Retina (tissue), 1 donor: ENCODE data around the gene AURKAIP1.
A peak's percentile ranks its signal among the peaks of the same experiment; 100 is the strongest.
"Not testable (repeated sequence)": the region's sequence is repeated elsewhere in the genome, so short reads cannot be mapped to it uniquely, and the experiment has no call there.

Source experiments
- DNase-seq: peaks from one replicate; pipeline ENCODE4 v3.0.0-alpha.2; 2016

AURKAIP1 gene

GRCh38 chr1:1374929-1375662 is at the start of gene AURKAIP1:
AURKAIP1 (minus strand) TSS chr1:1375207; CDS start chr1:1374756, 451 bp downstream.
- peak; percentile 99 for DNase-seq

GRCh38 chr1:1424707-1425106 is 49.7 kb upstream of the AURKAIP1 start:
- DNase-seq = no peak

- no peak for DNase-seq
Measured at GRCh38 chr1:1423245-1423597, 48.2 kb upstream of the AURKAIP1 start.

GRCh38 chr1:1422465-1423244 is 47.6 kb upstream of the AURKAIP1 start:
- DNase-seq = no peak

- no peak for DNase-seq
Measured at GRCh38 chr1:1421907-1422464, 47.0 kb upstream of the AURKAIP1 start.

GRCh38 chr1:1421147-1421906 is 46.3 kb upstream of the AURKAIP1 start, which contains the start of gene ANKRD65:
ANKRD65 (minus strand) TSS chr1:1421276; CDS start chr1:1421005, 271 bp downstream.
- peak; percentile 82 for DNase-seq

GRCh38 chr1:1420654-1421141 is 45.7 kb upstream of the AURKAIP1 start:
- DNase-seq = no peak

GRCh38 chr1:1419813-1420653 is 45.0 kb upstream of the AURKAIP1 start:
- peak; percentile 54 for DNase-seq

GRCh38 chr1:1419363-1419812 is 44.4 kb upstream of the AURKAIP1 start:
- no peak for DNase-seq

- DNase-seq = peak; percentile 55
Measured at GRCh38 chr1:1418464-1419362, 43.7 kb upstream of the AURKAIP1 start.

GRCh38 chr1:1417825-1418463 is 42.9 kb upstream of the AURKAIP1 start:
- DNase-seq = peak; percentile 45

GRCh38 chr1:1417396-1417795 is 42.4 kb upstream of the AURKAIP1 start:
- not testable (repeated sequence) for DNase-seq

- DNase-seq = no peak
Measured at GRCh38 chr1:1415751-1416150, 40.7 kb upstream of the AURKAIP1 start.

- DNase-seq = not testable (repeated sequence)
Measured at GRCh38 chr1:1412311-1412902, 37.4 kb upstream of the AURKAIP1 start.

GRCh38 chr1:1411626-1412025 is 36.6 kb upstream of the AURKAIP1 start:
- no peak for DNase-seq

- DNase-seq = not testable (repeated sequence)
Measured at GRCh38 chr1:1410238-1410637, 35.2 kb upstream of the AURKAIP1 start.

- peak; percentile 52 for DNase-seq
Measured at GRCh38 chr1:1407636-1408318, 32.8 kb upstream of the AURKAIP1 start.

- DNase-seq = peak; percentile 97
Measured at GRCh38 chr1:1406821-1407635, 32.0 kb upstream of the AURKAIP1 start, which contains the start of gene MRPL20. MRPL20 (minus strand) TSS chr1:1407293; CDS start chr1:1407217, 76 bp downstream.
